Stimulated activated CD8-positive, alpha-beta memory T cell treated with anti-CD3 and anti-CD28 coated beads, Interleukin-7, amount 100 ng/mL, for 1 hour (primary cell): ENCODE results near the gene DCP2.

Source experiments
- DNase-seq, 2 donors: peaks; one replicate each; pipeline ENCODE4 v3.0.0-alpha.2; 2020; ENCODE audit warnings: low read depth in 2 of 2

DCP2 gene

GRCh38 chr5:113020461-113021273 is 44.1 kb downstream of the DCP2 start:
- DNase-seq: no peak

GRCh38 chr5:113022661-113023060 is 46.1 kb downstream of the DCP2 start:
- DNase-seq: no peak

GRCh38 chr5:113024076-113024697 is 47.6 kb downstream of the DCP2 start:
- no peak for DNase-seq

GRCh38 chr5:113025596-113025995 is 49.0 kb downstream of the DCP2 start:
- DNase-seq: no peak

GRCh38 chr5:113026211-113026610 is 49.6 kb downstream of the DCP2 start:
- DNase-seq: no peak

- no peak for DNase-seq
Measured at GRCh38 chr5:113027015-113027414, 50.4 kb downstream of the DCP2 start.

GRCh38 chr5:113027431-113027830 is 50.8 kb downstream of the DCP2 start:
- DNase-seq: no peak

GRCh38 chr5:113029614-113030013 is 53.0 kb downstream of the DCP2 start:
- DNase-seq: no peak

- no peak for DNase-seq
Measured at GRCh38 chr5:113031104-113031503, 54.5 kb downstream of the DCP2 start.

- DNase-seq: no peak
Measured at GRCh38 chr5:113031557-113031956, 55.0 kb downstream of the DCP2 start.

GRCh38 chr5:113034182-113034773 is 57.7 kb downstream of the DCP2 start:
- no peak for DNase-seq

GRCh38 chr5:113035096-113035495 is 58.5 kb downstream of the DCP2 start:
- DNase-seq: no peak

GRCh38 chr5:113036321-113036720 is 59.7 kb downstream of the DCP2 start:
- DNase-seq: no peak

- no peak for DNase-seq
Measured at GRCh38 chr5:113036826-113037225, 60.2 kb downstream of the DCP2 start.

GRCh38 chr5:113038136-113038535 is 61.5 kb downstream of the DCP2 start:
- DNase-seq: no peak

GRCh38 chr5:113038714-113039113 is 62.1 kb downstream of the DCP2 start:
- no peak for DNase-seq

- no peak for DNase-seq
Measured at GRCh38 chr5:113039229-113039933, 62.8 kb downstream of the DCP2 start.

GRCh38 chr5:113039934-113040285 is 63.3 kb downstream of the DCP2 start:
- DNase-seq: no peak

- no peak for DNase-seq
Measured at GRCh38 chr5:113040672-113041260, 64.2 kb downstream of the DCP2 start.

GRCh38 chr5:113042491-113043243 is 66.1 kb downstream of the DCP2 start:
- no peak for DNase-seq

GRCh38 chr5:113043491-113043931 is 66.9 kb downstream of the DCP2 start:
- no peak for DNase-seq
